Panc1 (cell line): Measurements from ENCODE around the gene TSC2. TPM values are rescaled to one million over a fixed set of nuclear protein-coding genes. Genes with fewer than 3 reads are reported as not detected.

ENCODE experiments used
- ATAC-seq: fragments of 200-7000 bp; cut with Tn5 transposase; 2 replicates; pipeline ENCODE4 v1.9.1; 2020; ENCODE audit warnings: mild to moderate bottlenecking, moderate library complexity
- BruUV-seq: library from RNA; stranded (reverse); fragments of 400-500 nt; replicated peaks from 2 replicates; lab custom pipeline; 2021; lab: Mats Ljungman, UMichigan
- CTCF ChIA-PET: fragments of 300-600 bp; sonication (Branson Sonifier 250); formaldehyde crosslinking; loops from one replicate; lab custom pipeline; 2022; ENCODE audit warnings: antibody characterized with exemption; lab: Charles Lee
- POLR2A ChIA-PET: fragments of 300-600 bp; sonication (Branson Sonifier 250); formaldehyde crosslinking; loops from one replicate; lab custom pipeline; 2022; ENCODE audit warnings: antibody characterized with exemption; lab: Charles Lee
- DNase-seq: peaks from one replicate; pipeline ENCODE4 v3.0.0-alpha.2; 2010; ENCODE audit warnings: low read depth, low spot score
- H3K27ac ChIP-seq: 2 replicates; pipeline ENCODE4 v1.5.1; 2011; ENCODE audit warnings: mild to moderate bottlenecking, low read length, inconsistent platforms
- H3K27me3 ChIP-seq: fragments of 200-500 bp; sonication (Bioruptor generic); 2 replicates; pipeline ENCODE4 v1.6.0; 2014; ENCODE audit warnings: low read length, inconsistent platforms; ENCODE audit not compliant: control insufficient read depth, insufficient read depth
- H3K36me3 ChIP-seq: fragments of 200-500 bp; sonication (Bioruptor generic); 2 replicates; pipeline ENCODE4 v1.5.1; 2014; ENCODE audit warnings: inconsistent platforms, mild to moderate bottlenecking, low read length, moderate library complexity; ENCODE audit not compliant: control insufficient read depth, insufficient read depth
- H3K4me1 ChIP-seq: 2 replicates; pipeline ENCODE4 v1.5.1; 2011; ENCODE audit warnings: inconsistent platforms, mild to moderate bottlenecking, low read length, moderate library complexity; ENCODE audit not compliant: control insufficient read depth, insufficient read depth
- H3K4me3 ChIP-seq, 2 experiments: 2 replicates each; pipeline ENCODE4 v1.5.1; 2011 to 2012; ENCODE audit warnings: low read depth in 2 of 2, low read length in 2 of 2, mild to moderate bottlenecking in 2 of 2, inconsistent platforms in 1 of 2, moderate library complexity in 1 of 2
- H3K9me3 ChIP-seq: fragments of 200-500 bp; sonication (Bioruptor generic); 2 replicates; pipeline ENCODE4 v1.5.1; 2014; ENCODE audit warnings: low read depth, mild to moderate bottlenecking, inconsistent platforms, low read length, moderate library complexity; ENCODE audit not compliant: control insufficient read depth, insufficient read depth
- POLR2AphosphoS5 ChIP-seq: IDR thresholded peaks from 2 replicates; pipeline ENCODE4 v1.6.1; 2012; ENCODE audit warnings: mild to moderate bottlenecking, low read depth, low read length, moderate library complexity
- SIN3A ChIP-seq: IDR thresholded peaks from 2 replicates; pipeline ENCODE4 v1.6.1; 2012; ENCODE audit warnings: low read depth, mild to moderate bottlenecking, low read length, moderate library complexity, borderline replicate concordance; ENCODE audit not compliant: insufficient read depth
- TCF7L2 ChIP-seq: IDR thresholded peaks from 2 replicates; pipeline ENCODE4 v1.6.1; 2011; ENCODE audit warnings: mild to moderate bottlenecking, low read depth, low read length, inconsistent platforms
- in situ Hi-C: cut with HindIII; loops from 2 replicates; pipeline ENCODE4 v1.10.0; 2016; ENCODE audit warnings: low sequenced_read_pairs, low pct_unique_long_range_greater_than_20kb
- intact Hi-C: fragments of 100-400 bp; cut with micrococcal nuclease; formaldehyde crosslinking; loops from one replicate; pipeline ENCODE4 v1.10.0; 2022; ENCODE audit not compliant: unreplicated experiment
- total RNA-seq: library from RNA; stranded (reverse); gene quantifications from one replicate; pipeline ENCODE4 v1.2.1, GENCODE V29; 2021; ENCODE audit not compliant: unreplicated experiment
- TF ChIP-seq, protein P1 (sequence below), 2 experiments: IDR thresholded peaks; 2 replicates each; pipeline ENCODE4 v1.6.1; 2011 to 2012; ENCODE audit warnings: low read depth in 2 of 2, control low read depth in 1 of 2, low read length in 1 of 2, mild to moderate bottlenecking in 1 of 2, moderate library complexity in 1 of 2; ENCODE audit not compliant: insufficient read depth in 1 of 2
- TF ChIP-seq, protein P2 (sequence below): fragments of 450-650 bp; IDR thresholded peaks from 2 replicates; pipeline ENCODE4 v1.5.1; 2017; ENCODE audit warnings: mild to moderate bottlenecking

Gene TSC2
- total RNA-seq, 1 experiment from 2014 or later: 115 TPM

DNA sequence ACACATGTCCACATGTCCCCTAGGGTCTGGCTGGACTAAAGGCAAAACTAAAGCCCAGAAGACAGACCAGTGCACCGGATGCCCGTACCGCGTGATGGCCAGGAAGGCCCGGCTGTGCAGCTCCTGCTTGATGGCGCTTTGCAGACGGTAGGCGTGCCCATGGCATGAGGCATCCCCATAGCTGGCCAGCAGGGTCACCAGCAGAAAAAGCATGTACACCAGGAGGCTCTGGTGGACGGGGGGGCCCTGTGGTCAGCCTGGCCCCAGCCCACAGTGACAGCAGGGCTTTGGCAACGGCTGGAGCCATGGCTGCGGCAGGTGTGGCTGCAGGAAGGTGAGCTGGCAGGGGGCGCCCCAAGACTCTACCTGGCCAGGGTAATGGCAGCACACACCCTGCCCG, 45.1 kb downstream of the TSC2 start:
- Histone ChIP-seq H3K27ac (no peak overlapping the region), H3K9me3 (no peaks in the 10 kb centered on the region), H3K27me3 (no peaks in the 10 kb centered on the region), H3K4me1 (0 out of 2 replicates have a peak, but pooled peaks cover 9% of the 10 kb centered on the region), H3K36me3 (peaks cover 4% of the 10 kb centered on the region; the same call in 1 of the 2 replicates), H3K4me3 (no peak overlapping the region)
- BruUV-seq: no TSS peak
- in situ Hi-C loops: no loop called here
- no peak for ATAC-seq
- POLR2A ChIA-PET: no interaction called here
- no peak for DNase-seq
- TF ChIP-seq, protein P1, sequence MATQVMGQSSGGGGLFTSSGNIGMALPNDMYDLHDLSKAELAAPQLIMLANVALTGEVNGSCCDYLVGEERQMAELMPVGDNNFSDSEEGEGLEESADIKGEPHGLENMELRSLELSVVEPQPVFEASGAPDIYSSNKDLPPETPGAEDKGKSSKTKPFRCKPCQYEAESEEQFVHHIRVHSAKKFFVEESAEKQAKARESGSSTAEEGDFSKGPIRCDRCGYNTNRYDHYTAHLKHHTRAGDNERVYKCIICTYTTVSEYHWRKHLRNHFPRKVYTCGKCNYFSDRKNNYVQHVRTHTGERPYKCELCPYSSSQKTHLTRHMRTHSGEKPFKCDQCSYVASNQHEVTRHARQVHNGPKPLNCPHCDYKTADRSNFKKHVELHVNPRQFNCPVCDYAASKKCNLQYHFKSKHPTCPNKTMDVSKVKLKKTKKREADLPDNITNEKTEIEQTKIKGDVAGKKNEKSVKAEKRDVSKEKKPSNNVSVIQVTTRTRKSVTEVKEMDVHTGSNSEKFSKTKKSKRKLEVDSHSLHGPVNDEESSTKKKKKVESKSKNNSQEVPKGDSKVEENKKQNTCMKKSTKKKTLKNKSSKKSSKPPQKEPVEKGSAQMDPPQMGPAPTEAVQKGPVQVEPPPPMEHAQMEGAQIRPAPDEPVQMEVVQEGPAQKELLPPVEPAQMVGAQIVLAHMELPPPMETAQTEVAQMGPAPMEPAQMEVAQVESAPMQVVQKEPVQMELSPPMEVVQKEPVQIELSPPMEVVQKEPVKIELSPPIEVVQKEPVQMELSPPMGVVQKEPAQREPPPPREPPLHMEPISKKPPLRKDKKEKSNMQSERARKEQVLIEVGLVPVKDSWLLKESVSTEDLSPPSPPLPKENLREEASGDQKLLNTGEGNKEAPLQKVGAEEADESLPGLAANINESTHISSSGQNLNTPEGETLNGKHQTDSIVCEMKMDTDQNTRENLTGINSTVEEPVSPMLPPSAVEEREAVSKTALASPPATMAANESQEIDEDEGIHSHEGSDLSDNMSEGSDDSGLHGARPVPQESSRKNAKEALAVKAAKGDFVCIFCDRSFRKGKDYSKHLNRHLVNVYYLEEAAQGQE (IDR thresholded peaks at IDR 0.05; ENCODE audit: insufficient read depth in 1 of 2, low read depth in 2 of 2, low read length in 1 of 2): no peak
- TF ChIP-seq TCF7L2 (no peak), SIN3A (no peak), POLR2AphosphoS5 (no peak)
- TF ChIP-seq, protein P2, sequence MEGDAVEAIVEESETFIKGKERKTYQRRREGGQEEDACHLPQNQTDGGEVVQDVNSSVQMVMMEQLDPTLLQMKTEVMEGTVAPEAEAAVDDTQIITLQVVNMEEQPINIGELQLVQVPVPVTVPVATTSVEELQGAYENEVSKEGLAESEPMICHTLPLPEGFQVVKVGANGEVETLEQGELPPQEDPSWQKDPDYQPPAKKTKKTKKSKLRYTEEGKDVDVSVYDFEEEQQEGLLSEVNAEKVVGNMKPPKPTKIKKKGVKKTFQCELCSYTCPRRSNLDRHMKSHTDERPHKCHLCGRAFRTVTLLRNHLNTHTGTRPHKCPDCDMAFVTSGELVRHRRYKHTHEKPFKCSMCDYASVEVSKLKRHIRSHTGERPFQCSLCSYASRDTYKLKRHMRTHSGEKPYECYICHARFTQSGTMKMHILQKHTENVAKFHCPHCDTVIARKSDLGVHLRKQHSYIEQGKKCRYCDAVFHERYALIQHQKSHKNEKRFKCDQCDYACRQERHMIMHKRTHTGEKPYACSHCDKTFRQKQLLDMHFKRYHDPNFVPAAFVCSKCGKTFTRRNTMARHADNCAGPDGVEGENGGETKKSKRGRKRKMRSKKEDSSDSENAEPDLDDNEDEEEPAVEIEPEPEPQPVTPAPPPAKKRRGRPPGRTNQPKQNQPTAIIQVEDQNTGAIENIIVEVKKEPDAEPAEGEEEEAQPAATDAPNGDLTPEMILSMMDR: no peak
- CTCF ChIA-PET: no interaction called here
- intact Hi-C loops: no loop called here

DNA sequence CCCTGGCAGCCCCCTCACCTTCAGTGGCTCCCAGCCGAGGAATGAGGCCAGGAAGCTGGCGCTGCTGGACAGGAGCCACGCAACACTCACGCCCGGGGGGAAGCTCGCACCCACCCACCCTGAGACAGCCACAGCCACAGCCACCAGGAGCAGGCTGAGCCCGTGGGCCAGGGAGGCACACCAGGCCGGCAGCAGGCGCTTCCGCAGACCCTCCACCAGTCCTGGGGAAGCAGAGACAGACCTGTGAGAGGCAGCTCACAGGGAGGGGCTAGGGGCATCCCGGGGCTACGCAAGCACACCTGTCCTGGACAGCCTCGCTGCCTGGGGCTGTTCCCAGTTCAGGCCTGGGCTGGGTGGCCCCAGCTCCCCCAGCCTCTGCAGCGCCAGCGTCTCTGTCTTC, 46.0 kb downstream of the TSC2 start:
- Histone ChIP-seq H3K36me3 (peaks cover 4% of the 10 kb centered on the region; the same call in 1 of the 2 replicates), H3K4me1 (0 out of 2 replicates have a peak, but pooled peaks cover 8% of the 10 kb centered on the region), H3K27ac (no peak overlapping the region), H3K9me3 (no peaks in the 10 kb centered on the region), H3K4me3 (no peak overlapping the region), H3K27me3 (no peaks in the 10 kb centered on the region)
- in situ Hi-C loops (no loop called here), intact Hi-C loops (no loop called here)
- no peak for TF ChIP-seq SIN3A
- no peak for TF ChIP-seq TCF7L2
- TF ChIP-seq, protein P1 (IDR thresholded peaks at IDR 0.05; ENCODE audit: insufficient read depth in 1 of 2, low read depth in 2 of 2, low read length in 1 of 2): no peak
- TF ChIP-seq, protein P2: no peak
- no peak for TF ChIP-seq POLR2AphosphoS5
- ChIA-PET CTCF (no interaction called here), POLR2A (no interaction called here)
- no peak for DNase-seq
- no peak for ATAC-seq
- no TSS peak for BruUV-seq
